HG02970 (cell line): ENCODE measurements around the gene TBC1D19.
A peak's percentile ranks its signal among the peaks of the same experiment; 100 is the strongest.

Experiments
- ATAC-seq: cut with Tn5 transposase; IDR thresholded peaks from one replicate; pipeline ENCODE4 v1.9.1; 2021; ENCODE audit warnings: mild to moderate bottlenecking, moderate library complexity, moderate number of reproducible peaks; ENCODE audit not compliant: unreplicated experiment, low FRiP score

Gene TBC1D19

DNA sequence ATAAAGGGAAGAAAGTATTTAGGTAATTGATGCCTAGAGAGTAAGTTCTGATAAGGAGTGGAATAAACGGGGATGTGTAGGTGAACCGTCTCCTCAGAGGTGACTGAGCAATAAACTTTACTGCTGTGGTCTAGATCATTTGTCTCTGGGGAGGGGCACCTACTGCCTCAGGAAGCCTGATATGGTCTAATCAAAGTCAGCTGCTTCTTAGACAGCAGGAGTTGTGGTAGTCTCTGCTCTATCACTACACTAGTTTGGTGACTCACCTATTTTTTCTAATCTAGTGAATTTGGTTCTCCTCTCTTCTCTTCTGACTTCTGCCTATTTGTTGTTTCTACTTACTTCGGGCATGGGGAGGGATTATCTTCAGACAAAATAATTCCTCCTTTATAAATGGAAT lies 181.6 kb downstream of the TBC1D19 start:
- ATAC-seq: no peak

- ATAC-seq: no peak
Measured at GRCh38 chr4:26766141-26766540, 182.3 kb downstream of the TBC1D19 start.

DNA sequence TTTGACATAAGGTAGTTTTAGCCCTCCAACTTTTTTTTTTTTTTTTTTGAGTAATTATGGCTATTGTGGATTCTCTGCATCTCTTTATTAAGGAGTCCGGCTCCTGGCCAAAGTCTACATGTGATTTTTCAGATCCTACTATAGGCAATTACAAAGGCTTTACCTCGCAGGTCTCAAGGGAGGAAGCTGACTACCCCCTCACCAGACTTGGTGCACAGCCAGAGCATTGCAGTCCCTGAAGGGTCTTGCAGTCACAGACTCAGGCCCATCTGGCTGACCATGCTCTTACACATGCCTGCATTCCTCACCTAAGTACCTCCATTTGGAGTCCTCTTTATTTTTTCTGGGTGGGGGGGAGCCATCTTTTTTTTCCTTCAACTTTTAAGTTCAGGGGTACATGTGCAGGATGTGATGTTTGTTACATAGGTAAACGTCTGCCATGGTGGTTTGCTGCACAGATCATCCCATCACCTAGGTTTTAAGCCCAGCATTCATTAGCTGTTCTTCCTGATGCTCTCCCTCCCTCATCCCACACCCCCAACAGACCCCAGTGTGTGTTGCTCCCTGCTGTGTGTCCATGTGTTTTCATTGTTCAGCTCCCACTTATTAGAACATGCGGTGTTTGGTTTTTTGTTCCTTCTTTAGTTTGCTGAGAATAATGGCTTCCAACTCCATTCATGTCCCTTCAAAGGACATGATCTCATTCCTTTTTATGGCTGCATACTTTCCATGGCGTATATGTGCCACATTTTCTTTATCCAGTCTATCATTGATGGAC lies 188.4 kb downstream of the TBC1D19 start:
- ATAC-seq: no peak

DNA sequence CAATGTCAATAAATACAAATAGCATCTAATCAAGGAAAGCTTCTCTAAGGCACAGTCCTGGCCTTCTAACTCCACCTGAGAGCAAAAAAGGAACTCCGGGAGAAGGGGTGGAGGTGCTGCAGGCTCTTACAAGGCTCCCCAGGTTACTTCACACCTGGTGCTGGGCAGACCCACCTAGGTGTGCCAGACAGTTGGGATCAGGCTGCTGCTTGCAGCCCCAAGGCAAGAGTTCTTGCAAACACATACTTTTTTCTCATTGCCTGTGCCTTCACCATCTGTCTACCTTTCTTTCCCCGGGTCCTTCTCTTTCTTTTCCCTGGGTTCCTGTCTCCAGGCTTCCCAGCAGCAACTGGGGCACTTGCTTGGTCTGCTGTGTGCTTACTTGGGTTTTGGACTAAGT lies 195.3 kb downstream of the TBC1D19 start:
- ATAC-seq: no peak

DNA sequence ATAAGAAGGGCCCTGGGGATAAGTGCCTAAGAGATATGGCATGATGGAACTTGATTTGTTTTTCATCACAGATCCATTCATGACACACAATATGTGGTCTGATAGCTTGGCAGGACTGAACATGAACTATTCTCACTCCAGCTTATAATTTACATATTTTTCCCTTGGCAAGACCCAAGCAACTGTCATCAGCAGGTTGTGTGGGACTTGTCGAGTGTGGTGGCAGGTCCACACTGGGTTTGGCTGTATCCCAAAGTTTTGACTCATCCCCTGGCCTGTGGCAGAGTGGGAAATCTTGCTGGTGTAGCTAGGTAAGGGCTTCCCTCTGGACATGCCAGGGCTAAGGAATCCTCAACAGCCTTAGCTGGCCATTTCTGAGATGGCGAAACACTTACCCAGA lies 195.8 kb downstream of the TBC1D19 start:
- no peak for ATAC-seq

- peak; percentile 67 for ATAC-seq
Measured at GRCh38 chr4:26780539-26780938, 196.7 kb downstream of the TBC1D19 start.

- no peak for ATAC-seq
Measured at GRCh38 chr4:26782168-26782829, 198.4 kb downstream of the TBC1D19 start.

- ATAC-seq: no peak
Measured at GRCh38 chr4:26782830-26783202, 198.9 kb downstream of the TBC1D19 start.

- no peak for ATAC-seq
Measured at GRCh38 chr4:26784207-26784865, 200.5 kb downstream of the TBC1D19 start.

- no peak for ATAC-seq
Measured at GRCh38 chr4:26785312-26785711, 201.4 kb downstream of the TBC1D19 start.

- no peak for ATAC-seq
Measured at GRCh38 chr4:26785810-26786209, 201.9 kb downstream of the TBC1D19 start.

- no peak for ATAC-seq
Measured at GRCh38 chr4:26786916-26787315, 203.0 kb downstream of the TBC1D19 start.

DNA sequence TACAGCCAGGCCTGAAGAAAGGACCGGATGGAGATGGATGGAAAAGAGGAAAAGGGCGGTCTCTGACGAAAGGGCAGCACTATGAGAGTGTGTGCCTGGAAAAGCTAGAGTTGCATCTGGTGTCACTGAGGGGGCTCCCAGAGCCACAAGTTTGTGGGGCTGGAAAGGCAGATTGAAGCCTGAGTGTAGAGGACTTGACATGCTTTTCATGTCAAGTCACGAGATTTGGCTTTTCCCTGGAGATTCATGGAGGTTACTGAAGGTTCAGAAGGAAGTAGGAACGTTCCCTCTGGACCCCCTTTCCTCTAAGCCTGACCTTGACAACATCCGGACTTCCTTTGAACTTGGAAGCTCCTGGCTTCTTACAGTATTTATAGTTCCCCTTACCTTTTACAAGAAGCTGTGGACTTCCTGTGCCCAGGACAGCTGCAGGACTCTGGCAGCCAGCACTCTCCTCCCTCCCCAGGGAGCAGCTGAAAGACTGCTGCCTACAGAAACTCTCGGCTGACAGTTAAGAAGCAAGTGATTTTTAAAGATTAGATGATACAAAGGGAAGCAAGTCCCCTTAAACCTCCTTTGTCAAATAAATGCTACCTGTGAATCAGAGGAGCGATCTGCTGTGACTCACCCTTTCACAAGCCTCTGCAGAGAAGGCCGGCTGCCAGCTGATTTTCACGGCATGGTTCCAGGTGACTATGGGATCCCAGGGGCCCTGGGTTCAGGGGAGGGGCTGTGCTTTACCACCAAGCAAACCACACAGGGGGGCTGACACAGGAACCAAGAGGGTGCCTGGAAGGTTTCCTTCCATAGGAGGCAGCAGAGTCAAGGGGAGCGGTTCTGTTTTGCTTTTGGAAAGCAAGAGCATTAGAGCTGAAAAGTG lies 203.8 kb downstream of the TBC1D19 start:
- ATAC-seq: no peak

DNA sequence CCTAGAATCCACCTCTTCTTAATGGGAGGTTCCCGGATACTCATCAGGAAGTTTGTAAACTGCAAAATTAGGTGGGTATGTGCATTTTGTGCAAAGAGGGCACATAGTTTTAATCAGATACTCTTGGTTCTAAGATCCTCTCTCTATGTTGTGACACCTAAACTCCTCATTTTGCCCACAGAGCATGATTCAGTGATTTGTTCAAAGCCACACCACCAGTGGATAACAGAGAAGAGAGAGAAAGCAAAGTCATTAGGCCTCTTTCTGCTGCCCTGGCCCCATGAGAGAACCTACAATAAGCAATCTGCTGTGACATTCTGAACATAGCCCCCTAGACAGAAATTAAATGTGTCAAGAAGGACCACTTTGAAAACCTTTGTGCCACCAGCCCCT lies 204.5 kb downstream of the TBC1D19 start:
- no peak for ATAC-seq

DNA sequence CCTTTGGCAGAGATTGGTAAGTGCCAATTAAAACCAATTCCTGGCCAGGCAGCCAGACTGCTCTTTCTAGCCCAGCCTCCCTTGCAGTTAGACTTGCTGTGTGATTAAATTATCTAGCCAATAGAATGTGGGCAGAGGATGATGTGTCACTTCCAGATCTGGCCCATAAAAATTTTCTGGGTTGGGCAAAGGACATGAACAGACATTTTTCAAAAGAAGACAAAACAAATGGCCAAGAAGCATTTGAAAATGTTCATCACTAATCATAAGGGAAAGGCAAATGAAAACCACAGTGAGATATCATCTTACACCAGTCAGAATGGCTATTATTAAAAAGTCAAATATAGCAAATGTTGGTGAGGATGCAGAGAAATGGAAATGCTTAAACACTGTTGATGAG lies 205.3 kb downstream of the TBC1D19 start:
- no peak for ATAC-seq

- ATAC-seq: no peak
Measured at GRCh38 chr4:26791346-26791745, 207.5 kb downstream of the TBC1D19 start.

DNA sequence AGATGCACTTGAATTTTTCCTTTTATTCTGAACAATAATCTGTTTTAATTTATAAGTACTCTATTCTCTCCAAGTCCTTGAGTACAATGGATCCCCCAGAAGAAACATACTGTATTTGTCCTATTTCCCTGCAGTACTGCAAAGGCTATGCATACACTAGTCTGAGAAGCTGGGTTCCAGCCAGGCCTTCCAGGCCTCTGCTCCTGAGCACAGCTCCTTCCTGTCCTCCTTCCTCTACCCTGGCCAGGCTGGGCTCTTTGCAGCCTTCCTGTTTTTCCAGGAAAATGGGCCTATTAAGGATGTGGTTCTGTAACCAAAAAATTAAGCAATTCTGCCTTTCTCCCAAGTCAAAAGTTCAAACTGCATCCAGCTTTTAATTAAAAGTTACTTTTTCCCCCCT lies 208.8 kb downstream of the TBC1D19 start:
- no peak for ATAC-seq

GRCh38 chr4:26793735-26794134 lies 209.9 kb downstream of the TBC1D19 start:
- ATAC-seq: no peak

GRCh38 chr4:26796081-26796480 lies 212.2 kb downstream of the TBC1D19 start:
- no peak for ATAC-seq

GRCh38 chr4:26802790-26803189 lies 218.9 kb downstream of the TBC1D19 start:
- ATAC-seq: no peak
